ENCODE results near the gene PLCD3.

PLCD3 gene

DNA sequence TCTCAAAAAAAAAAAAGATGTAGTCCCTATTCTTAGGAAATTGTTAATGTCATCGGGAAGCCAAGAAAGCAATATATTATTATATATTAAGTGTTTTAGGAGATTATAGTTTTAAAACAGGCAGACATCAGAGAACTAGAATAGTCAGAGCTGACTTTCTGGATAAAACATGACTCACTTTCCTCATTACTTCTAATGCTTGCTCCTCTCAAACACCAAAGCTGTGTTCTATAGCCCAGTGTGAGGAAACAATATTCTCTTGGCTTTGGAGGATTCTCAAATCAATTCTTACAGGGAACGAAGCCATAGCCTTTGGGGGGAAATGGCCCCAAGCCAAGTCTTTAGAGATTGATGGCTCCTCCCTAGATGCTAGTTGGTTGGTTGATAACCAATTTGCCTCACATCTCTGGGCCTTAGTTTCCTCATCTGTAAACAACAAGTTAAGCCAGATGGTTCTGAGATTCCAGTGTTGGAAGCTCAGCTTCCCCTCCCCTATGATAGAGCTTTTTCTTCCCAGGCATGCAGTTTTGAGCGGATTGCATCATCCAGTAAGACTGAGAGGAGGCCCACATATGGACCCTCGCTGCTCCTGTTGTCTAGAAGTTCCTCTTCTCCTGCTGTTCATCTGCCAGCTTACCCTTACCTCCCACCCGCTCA, 58.8 kb downstream of the PLCD3 start:
- peak; percentile 39 for DNase-seq (ENCODE audit: low read depth, low spot score)

DNA sequence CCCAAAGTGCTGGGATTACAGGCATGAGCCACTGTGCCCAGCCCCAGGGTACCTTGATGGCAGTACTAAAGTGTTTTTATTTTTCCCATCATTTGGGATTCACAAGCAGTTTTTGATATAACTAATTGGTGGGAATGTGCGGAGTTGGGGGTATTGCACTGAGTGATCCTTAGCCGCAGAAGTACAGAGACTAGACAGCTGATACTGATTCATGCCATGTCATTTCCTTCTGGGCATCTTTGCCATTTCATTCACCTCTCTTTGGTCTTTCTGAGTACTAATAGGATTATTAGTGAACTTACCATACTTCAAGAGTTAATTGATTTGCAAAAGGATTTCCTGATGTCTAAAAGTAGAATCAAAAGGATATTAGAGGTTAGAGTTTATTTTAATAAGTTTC, 61.5 kb downstream of the PLCD3 start:
- no peak for DNase-seq (ENCODE audit: low read depth, low spot score)

DNA sequence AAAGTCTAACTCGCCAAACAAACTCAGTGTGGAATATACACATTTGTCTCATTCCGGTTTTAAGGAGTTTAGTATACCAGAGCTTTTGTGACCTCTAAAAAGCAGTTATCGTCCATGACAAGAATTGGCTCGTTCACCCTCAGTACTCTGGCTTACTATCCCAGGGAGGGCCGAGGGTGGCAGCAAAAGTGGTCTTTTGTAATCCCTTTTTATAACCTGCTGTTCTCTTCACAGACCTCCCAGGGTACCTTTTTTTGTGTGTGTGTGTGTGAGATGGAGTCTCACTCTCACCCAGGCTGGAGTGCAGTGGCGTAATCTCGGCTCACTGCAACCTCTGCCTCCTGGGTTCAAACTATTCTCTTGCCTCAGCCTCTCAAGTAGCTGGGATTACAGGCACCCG, 62.3 kb downstream of the PLCD3 start:
- no peak for DNase-seq (ENCODE audit: low read depth, low spot score)

DNA sequence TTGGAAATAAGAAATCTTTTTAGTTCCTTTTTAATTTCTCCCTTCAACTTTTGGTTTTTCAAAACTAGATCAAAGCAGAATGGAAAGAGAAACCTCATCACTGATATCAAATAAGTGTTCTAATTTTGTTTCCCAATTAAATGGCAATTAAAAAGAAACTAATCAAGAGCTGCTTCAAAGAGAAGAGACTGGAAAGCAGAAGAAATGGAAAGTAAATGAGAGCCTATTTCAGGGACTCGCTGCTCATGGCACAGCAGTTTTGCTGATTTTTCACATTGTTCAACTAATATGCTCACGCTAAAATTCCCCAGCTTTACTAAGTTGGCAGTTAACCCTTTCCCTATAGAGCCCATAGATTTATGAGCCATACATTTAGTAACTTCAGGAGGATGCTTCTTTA, 64.7 kb downstream of the PLCD3 start:
- no peak for DNase-seq (ENCODE audit: low read depth, low spot score)

DNA sequence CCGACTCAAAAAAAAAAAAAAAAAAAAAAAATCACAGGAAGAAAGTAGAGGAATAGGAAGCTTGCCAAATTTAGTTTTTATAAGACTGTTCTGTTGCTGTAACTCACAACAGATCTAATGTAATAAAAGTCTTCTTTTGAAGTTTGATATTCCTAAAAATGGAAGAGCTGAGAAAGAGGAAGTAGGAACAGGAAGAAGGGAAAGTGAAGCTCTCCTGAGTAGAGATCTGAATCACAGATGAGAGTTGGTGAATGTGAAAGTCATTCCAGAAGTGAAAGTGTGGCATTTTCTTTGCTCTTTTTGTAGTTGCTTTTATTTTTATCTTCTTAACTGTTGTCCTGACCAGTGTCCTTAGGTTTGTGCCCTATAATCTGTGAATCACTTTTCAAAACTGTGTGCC, 69.1 kb downstream of the PLCD3 start:
- no peak for DNase-seq (ENCODE audit: low read depth, low spot score)

DNA sequence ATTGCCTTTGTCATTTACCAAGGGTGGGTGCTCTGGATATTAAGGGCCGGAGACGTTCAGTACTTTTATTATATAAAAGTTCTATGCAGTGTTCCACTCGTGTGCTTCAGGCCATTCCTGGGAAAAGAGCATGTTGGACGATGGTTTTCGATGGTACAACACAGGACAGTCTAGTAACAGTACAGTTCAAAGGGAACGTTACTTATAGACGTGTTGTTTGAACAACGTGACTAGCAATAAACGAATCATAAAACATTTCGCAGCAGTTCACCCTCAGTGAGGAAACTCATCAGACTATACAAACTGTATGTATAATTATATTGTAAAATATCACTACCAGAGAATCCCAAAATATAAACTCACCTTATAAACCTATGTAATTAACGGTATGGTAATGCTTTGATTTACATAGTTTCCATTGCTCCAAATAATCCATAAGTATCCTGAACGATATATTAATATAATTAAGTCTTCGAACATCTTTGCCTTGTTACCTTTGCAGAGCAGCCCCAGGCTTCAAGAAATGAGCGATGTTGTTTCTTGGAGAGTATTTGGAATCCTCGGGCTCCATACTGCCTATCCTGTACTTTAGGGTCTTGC, 70.6 kb downstream of the PLCD3 start:
- DNase-seq (ENCODE audit: low read depth, low spot score) = no peak

DNA sequence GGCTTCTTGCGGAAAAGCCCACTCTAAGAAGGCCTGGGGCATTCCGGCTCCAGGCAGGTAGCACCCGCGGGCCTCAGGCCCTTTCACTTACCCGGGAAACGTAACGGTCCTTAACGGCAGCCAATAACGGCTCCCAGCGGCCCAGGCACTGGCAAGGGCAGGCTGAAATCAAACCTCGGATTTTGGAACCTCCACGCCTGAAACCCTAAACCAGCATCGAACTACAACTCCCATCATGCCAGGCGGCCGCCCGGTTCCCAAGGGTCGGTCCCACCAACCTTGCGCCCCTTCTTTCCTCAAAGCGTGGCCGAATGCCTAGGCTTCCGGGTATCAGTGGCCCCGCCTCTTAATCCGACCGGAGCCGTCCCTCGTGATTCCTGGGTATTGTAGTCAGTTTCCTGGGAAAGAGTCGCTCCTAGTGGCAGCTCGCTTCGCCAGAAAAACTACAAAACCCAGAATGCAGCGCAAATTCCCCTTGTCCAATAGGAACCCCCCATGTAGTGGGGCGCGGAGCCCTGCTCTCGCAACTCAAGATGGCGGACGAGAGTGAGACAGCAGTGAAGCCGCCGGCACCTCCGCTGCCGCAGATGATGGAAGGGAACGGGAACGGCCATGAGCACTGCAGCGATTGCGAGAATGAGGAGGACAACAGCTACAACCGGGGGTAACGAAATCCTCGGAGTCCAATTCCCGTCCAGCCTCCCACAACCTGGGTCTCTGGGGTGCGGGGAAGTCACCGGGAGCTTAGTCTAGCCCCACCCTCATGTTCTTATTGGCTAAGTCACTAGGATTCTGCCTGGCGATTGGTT, 71.3 kb downstream of the PLCD3 start, which contains the start of gene NMT1:
NMT1 (plus strand) TSS at position 521 of the 809 bp plus-strand sequence; CDS start at position 534, 13 bp downstream.
- peak; percentile 100 for DNase-seq (ENCODE audit: low read depth, low spot score)

DNA sequence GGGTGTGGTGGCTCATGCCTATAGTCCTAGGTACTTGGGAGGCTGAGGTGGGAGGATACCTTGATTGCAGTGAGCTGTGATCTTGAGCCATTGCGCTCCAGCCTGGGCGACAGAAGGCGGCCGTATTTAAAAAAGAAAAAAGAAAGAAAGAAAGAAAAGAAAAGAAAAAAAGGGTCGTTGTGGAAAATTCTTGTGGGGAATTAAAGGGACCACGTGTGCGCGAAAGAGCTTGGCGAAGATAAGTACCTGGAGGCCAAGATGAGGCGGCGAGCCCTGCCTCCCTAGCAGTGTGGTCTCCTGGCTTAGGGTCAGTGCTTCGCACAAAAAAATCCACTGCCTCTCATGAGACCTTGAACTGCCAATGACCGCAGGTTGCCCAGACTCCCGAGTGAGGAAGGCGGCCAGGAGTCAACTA, 71.9 kb downstream of the PLCD3 start:
- no peak for DNase-seq (ENCODE audit: low read depth, low spot score)

Data from astrocyte of the hippocampus (primary cell).